Tibial nerve (tissue), 4 donors: Measurements from ENCODE around the gene RUNX1. TPM values are rescaled to one million over a fixed set of nuclear protein-coding genes. Genes with fewer than 3 reads are reported as not detected.

ENCODE experiments used
- DNase-seq, 2 donors: peaks; one replicate each; pipeline ENCODE4 v3.0.0-alpha.2; 2019; ENCODE audit warnings: low spot score in 2 of 2
- H3K27ac ChIP-seq, 4 donors: fragments of 200-600 bp; sonication (generic) in 3 of 4; one replicate each; pipeline ENCODE4 v1.5.1; 2017 to 2019; ENCODE audit warnings: mild to moderate bottlenecking in 1 of 4
- H3K27me3 ChIP-seq, 2 donors: fragments of 200-600 bp; sonication (generic) in 1 of 2; one replicate each; pipeline versions ENCODE4 v1.5.1 to v1.6.0; 2017 to 2019
- H3K36me3 ChIP-seq, 3 donors: fragments of 200-600 bp; sonication (generic); one replicate each; pipeline ENCODE4 v1.5.1; 2018 to 2019
- H3K4me1 ChIP-seq, 4 donors: fragments of 200-600 bp; sonication (generic) in 3 of 4; one replicate each; pipeline ENCODE4 v1.5.1; 2017 to 2019
- H3K4me3 ChIP-seq, 4 donors: fragments of 200-600 bp; sonication (generic) in 3 of 4; one replicate each; pipeline ENCODE4 v1.5.1; 2017 to 2019; ENCODE audit warnings: mild to moderate bottlenecking in 1 of 4, moderate library complexity in 1 of 4
- H3K9me3 ChIP-seq, 4 donors: fragments of 200-600 bp; sonication (generic) in 3 of 4; one replicate each; pipeline ENCODE4 v1.5.1; 2017 to 2019
- EP300 ChIP-seq, 2 donors: sonication (generic); formaldehyde crosslinking; IDR thresholded peaks; one replicate each; pipeline ENCODE4 v1.6.1; 2017; ENCODE audit warnings: antibody characterized with exemption in 2 of 2, mild to moderate bottlenecking in 1 of 2
- POLR2A ChIP-seq, 2 donors: fragments of 450-650 bp; IDR thresholded peaks; one replicate each; pipeline ENCODE4 v1.6.1; 2017; ENCODE audit warnings: antibody characterized with exemption in 2 of 2, mild to moderate bottlenecking in 2 of 2, moderate library complexity in 2 of 2
- WGBS, 2 donors: methylation state at CpG; one replicate each; pipeline ENCODE4 v1.1.5; 2018; 5-methylcytosine and 5-hydroxymethylcytosine counted together
- total RNA-seq, 4 donors: library from RNA; depleted of rRNA; stranded (reverse); fragments of >200 nt; gene quantifications; one replicate each; pipeline ENCODE4 v1.1.0, GENCODE V29; 2016
- TF ChIP-seq, protein P1 (sequence below), 5 experiments: fragments of 200-600 bp in 3 of 5; fragments of 450-650 bp in 2 of 5; sonication (generic) in 3 of 5; IDR thresholded peaks; one replicate each; pipeline ENCODE4 v1.5.1; 2016 to 2019; ENCODE audit warnings: antibody characterized with exemption in 5 of 5, mild to moderate bottlenecking in 3 of 5, moderate library complexity in 2 of 5

RUNX1 gene
- total RNA-seq, 4 donors from 2014 or later = 23.6 to 36.9 (median 26.3) TPM

DNA sequence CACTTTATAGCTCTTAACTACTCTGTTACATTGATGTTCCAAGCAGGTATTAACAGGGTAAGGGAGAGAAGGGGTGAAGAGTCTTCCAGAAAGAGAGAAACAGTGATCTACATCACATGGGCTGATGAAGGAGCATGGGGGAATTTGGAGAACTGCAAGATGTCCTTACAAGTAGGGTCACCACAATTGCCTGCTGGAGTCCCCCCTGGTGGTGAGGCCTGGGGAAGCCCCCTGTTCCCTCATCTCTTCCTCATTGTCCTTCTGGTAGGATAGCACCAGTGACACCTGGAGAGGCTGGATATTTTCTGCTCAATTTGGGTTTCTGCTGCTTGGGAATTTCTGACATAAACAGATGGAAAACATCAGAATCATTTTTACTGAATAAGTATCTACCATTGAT lies 126.6 kb downstream of the RUNX1 start:
- no peak for DNase-seq
- Histone ChIP-seq H3K9me3 (no peaks in the 10 kb centered on the region), H3K36me3 (no peaks in the 10 kb centered on the region), H3K4me3 (no peak overlapping the region), H3K4me1 (peaks cover 0 to 9% (median 0%) of the 10 kb centered on the region in 4 donors), H3K27ac (no peak overlapping the region), H3K27me3 (no peaks in the 10 kb centered on the region)
- TF ChIP-seq, protein P1, sequence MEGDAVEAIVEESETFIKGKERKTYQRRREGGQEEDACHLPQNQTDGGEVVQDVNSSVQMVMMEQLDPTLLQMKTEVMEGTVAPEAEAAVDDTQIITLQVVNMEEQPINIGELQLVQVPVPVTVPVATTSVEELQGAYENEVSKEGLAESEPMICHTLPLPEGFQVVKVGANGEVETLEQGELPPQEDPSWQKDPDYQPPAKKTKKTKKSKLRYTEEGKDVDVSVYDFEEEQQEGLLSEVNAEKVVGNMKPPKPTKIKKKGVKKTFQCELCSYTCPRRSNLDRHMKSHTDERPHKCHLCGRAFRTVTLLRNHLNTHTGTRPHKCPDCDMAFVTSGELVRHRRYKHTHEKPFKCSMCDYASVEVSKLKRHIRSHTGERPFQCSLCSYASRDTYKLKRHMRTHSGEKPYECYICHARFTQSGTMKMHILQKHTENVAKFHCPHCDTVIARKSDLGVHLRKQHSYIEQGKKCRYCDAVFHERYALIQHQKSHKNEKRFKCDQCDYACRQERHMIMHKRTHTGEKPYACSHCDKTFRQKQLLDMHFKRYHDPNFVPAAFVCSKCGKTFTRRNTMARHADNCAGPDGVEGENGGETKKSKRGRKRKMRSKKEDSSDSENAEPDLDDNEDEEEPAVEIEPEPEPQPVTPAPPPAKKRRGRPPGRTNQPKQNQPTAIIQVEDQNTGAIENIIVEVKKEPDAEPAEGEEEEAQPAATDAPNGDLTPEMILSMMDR (IDR thresholded peaks at IDR 0.05) = no peak
- TF ChIP-seq POLR2A (IDR thresholded peaks at IDR 0.05) (no peak), EP300 (IDR thresholded peaks at IDR 0.05) (no peak)

DNA sequence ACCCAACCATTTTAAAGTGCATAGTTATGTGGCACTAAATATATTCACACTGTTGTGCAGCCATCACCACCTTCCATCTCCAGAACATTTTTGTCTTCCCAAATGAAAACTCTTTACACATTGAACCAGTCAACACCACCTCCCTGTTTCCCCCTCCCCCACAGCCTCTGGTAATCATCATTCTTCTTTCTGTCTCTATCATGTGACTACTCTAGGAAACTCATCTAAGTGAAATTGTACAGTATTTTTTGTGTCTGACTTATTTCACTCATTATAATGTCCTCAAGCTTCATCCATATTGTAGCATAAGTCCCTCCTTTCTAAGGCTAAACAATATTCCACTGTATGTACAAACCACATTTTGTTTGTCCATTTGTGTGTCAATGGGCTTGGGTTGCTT lies 128.0 kb downstream of the RUNX1 start:
- Histone ChIP-seq H3K9me3 (no peaks in the 10 kb centered on the region), H3K4me1 (no peaks in the 10 kb centered on the region)

DNA sequence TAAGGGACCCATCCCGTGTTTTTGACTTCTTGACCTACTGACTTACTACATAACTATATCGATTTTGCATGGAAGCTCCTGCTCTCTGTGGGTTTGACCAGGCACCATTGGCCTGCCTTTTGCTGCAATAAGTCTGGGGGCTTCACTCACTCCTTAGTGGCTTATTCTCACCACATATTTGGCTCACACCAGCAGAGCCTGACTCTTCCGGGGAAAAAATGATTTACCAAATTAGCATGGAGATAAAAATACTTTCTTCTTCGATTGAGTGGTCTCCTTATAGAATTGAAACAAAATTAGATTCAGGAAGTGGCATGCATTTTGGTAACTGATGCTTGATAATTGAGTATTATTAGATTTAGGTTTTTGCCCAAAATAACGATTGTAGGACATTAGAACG lies 129.7 kb downstream of the RUNX1 start:
- no peak for DNase-seq
- Histone ChIP-seq H3K4me3 (no peak overlapping the region), H3K27me3 (no peaks in the 10 kb centered on the region), H3K36me3 (no peaks in the 10 kb centered on the region), H3K4me1 (peaks cover 0 to 9% (median 0%) of the 10 kb centered on the region in 4 donors), H3K9me3 (no peaks in the 10 kb centered on the region), H3K27ac (no peak overlapping the region)
- 65 to 69% methylated on average over 6 of the region's 6 CpGs for WGBS, 2 donors
- no peak for TF ChIP-seq POLR2A (IDR thresholded peaks at IDR 0.05)
- TF ChIP-seq, protein P1 (IDR thresholded peaks at IDR 0.05) = no peak
- TF ChIP-seq EP300 (IDR thresholded peaks at IDR 0.05) = no peak

More for the DNA sequence above, 128.0 kb downstream of the RUNX1 start:
- Histone ChIP-seq H3K27ac (no peak overlapping the region), H3K4me3 (no peak overlapping the region), H3K36me3 (no peaks in the 10 kb centered on the region), H3K27me3 (no peaks in the 10 kb centered on the region)
- DNase-seq = no peak
- TF ChIP-seq POLR2A (IDR thresholded peaks at IDR 0.05) = no peak
- no peak for TF ChIP-seq EP300 (IDR thresholded peaks at IDR 0.05)
- TF ChIP-seq, protein P1 (IDR thresholded peaks at IDR 0.05) = no peak

DNA sequence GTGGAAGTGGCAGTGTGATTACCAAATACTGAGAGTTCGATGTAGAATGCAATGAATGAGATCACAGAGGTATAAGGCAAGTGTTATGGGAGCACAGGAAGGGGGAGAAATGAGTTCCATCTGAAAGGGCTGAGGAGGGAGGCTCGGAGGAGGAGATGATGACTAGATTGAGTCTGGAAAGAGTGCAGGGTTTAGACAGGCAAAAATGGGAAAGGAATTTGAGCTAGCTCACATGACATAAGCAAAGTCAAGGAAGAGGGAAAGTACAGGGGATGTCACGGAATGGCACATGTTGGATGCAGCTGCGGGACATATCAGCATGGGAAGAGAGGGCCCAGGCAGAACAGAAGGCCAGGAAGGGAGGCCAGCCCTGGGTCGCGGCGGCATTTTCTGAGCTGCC lies 132.7 kb downstream of the RUNX1 start:
- Histone ChIP-seq H3K27me3 (no peaks in the 10 kb centered on the region), H3K27ac (no peak overlapping the region), H3K9me3 (no peaks in the 10 kb centered on the region), H3K36me3 (no peaks in the 10 kb centered on the region), H3K4me3 (no peak overlapping the region), H3K4me1 (peaks cover 0 to 15% (median 0%) of the 10 kb centered on the region in 4 donors)
- WGBS, 2 donors = 60 to 85% methylated on average over 7 of the region's 7 CpGs
- no peak for TF ChIP-seq EP300 (IDR thresholded peaks at IDR 0.05)
- TF ChIP-seq, protein P1 (IDR thresholded peaks at IDR 0.05) = no peak
- no peak for TF ChIP-seq POLR2A (IDR thresholded peaks at IDR 0.05)
- DNase-seq = no peak

DNA sequence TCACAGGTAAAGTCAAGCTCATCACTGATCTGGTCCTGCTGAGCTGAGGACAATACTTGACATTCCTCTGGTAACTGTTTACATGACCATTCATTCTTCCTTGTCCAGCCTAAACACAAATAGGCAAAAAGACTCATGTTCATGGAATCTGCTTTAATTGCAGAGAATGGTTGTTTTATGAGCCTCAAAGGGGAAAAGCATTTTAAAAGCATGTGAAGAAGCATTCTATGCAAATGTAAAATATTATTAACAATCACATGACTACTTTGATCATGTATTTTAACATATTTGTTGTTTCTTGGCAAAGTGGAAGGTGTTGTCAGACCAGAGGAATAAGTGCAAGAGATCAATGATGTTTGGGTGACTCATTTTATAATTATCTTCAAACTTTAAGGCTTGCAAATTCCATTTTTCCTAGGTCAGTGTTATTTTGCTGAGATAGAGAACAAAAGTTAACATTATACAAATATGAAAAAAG lies 133.7 kb downstream of the RUNX1 start:
- Histone ChIP-seq H3K27ac (no peak overlapping the region), H3K4me3 (no peak overlapping the region), H3K36me3 (no peaks in the 10 kb centered on the region), H3K27me3 (no peaks in the 10 kb centered on the region), H3K9me3 (no peaks in the 10 kb centered on the region), H3K4me1 (peaks cover 0 to 22% (median 2%) of the 10 kb centered on the region in 4 donors)
- no peak for DNase-seq
- no peak for TF ChIP-seq POLR2A (IDR thresholded peaks at IDR 0.05)
- TF ChIP-seq, protein P1 (IDR thresholded peaks at IDR 0.05) = no peak
- no peak for TF ChIP-seq EP300 (IDR thresholded peaks at IDR 0.05)
